ENCODE data around the gene STMN1.

The STMN1 gene

DNA sequence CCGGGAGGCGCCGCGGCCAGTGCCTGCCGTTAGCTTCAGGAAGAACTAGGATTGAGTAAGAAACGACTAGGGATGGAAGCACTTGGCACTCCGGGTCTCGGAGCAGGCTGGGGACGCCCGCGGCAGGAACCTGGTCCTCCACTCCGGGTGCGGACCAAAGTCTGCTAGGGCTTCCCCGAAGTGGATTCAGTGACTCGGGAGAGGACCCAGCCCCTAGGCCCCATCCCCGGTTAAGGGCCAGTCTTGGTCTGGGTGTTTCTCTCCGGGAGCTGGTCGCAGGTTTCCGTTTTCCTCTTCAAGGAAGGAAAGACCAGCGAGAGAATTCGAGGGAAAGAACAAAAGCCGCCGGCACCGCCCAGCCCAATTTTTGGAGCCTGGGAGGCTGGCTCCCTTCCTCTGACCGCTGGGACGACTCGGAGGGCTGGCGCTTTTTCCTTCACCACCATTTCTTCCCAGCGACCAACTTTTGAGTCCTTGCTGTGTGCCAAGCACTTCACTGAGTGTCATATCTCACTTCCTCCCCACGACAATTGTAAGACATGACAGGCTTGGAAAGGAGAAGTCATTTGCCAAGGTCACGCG, 16.8 kb upstream of the STMN1 start:
- Histone ChIP-seq H3K79me2 (ENCODE audit: control insufficient read depth, low read length) (no peaks in the 10 kb centered on the region), H4K20me1 (ENCODE audit: control insufficient read depth, insufficient read depth, low read depth, low read length) (no peaks in the 10 kb centered on the region), H3K4me1 (ENCODE audit: control insufficient read depth, low read length) (peaks cover 14% of the 10 kb centered on the region; the same call in 1 of the 2 replicates), H3K9me3 (ENCODE audit: control insufficient read depth, insufficient read depth, low read length) (no peaks in the 10 kb centered on the region), H3K4me2 (ENCODE audit: low read length) (peak overlapping the region; percentile 56), H3K9me2 (replicated peaks; ENCODE audit: control insufficient read depth, low read length) (no peaks in the 10 kb centered on the region), H3K27me3 (ENCODE audit: control insufficient read depth, low read length) (peaks cover 38% of the 10 kb centered on the region), H3K4me3 (ENCODE audit: low read length) (peak overlapping the region; percentile 32; the same call in 1 of the 2 replicates), H3F3A (ENCODE audit: control insufficient read depth, insufficient read depth) (no peaks in the 10 kb centered on the region), H3K27ac (ENCODE audit: low read depth, low read length) (no peak overlapping the region), H3K36me3 (ENCODE audit: control insufficient read depth, low read length) (no peaks in the 10 kb centered on the region)
- TF ChIP-seq, protein P1, sequence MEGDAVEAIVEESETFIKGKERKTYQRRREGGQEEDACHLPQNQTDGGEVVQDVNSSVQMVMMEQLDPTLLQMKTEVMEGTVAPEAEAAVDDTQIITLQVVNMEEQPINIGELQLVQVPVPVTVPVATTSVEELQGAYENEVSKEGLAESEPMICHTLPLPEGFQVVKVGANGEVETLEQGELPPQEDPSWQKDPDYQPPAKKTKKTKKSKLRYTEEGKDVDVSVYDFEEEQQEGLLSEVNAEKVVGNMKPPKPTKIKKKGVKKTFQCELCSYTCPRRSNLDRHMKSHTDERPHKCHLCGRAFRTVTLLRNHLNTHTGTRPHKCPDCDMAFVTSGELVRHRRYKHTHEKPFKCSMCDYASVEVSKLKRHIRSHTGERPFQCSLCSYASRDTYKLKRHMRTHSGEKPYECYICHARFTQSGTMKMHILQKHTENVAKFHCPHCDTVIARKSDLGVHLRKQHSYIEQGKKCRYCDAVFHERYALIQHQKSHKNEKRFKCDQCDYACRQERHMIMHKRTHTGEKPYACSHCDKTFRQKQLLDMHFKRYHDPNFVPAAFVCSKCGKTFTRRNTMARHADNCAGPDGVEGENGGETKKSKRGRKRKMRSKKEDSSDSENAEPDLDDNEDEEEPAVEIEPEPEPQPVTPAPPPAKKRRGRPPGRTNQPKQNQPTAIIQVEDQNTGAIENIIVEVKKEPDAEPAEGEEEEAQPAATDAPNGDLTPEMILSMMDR (IDR thresholded peaks at IDR 0.05; ENCODE audit: low read depth, low read length, poor library complexity, severe bottlenecking) = no peak
- TF ChIP-seq EZH2phosphoT487 (IDR thresholded peaks at IDR 0.05; ENCODE audit: borderline replicate concordance, low read length) = peak; percentile 80; the same call in 1 of the 2 replicates

DNA sequence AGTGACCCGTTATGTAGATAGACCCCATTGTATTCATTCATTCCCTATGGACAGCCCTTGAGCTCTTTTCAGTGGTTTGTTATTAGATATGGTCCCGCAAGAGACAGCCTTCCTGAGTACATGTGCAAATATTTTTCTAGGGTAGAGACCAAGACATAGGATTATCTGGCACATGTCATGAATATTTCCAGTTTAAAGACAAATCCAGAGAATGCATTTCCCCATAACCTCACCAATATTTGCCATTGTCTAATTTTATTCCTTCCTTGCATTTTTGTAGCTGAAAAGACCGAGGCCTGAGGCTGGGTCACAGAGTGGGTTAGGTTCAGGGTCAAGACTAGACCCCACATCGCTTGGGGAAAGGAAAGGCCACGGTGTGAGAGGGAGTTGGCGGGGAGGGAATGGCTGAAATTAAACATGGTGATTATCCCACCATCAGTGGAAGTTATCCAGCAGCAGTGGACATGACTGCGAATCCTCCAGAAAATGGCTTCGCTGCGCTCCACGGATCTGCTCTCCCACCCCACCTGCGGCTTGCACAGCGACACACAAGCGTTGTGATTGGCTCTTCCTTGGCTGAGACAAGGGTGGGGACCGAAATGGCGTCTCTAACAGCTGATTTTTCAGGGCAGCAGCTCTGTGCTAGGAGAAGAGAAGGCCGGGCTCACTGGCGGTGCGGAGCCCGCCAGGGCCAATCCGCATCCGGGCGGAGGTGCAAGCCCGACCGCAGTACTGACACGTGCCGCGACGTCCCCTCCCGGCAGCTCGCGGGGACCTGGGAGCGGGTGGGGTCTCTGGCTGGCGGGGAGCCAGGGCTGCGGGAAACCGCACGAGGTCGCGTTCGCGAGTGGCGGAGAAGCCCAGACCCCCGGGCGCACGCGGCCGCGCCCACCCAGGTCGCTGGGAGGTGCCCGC, 16.1 kb upstream of the STMN1 start:
- Histone ChIP-seq H3K27ac (ENCODE audit: low read depth, low read length) (no peak overlapping the region), H3K4me3 (ENCODE audit: low read length) (peak overlapping the region; percentile 32; the same call in 1 of the 2 replicates), H3K36me3 (ENCODE audit: control insufficient read depth, low read length) (no peaks in the 10 kb centered on the region), H3K27me3 (ENCODE audit: control insufficient read depth, low read length) (peaks cover 38% of the 10 kb centered on the region), H4K20me1 (ENCODE audit: control insufficient read depth, insufficient read depth, low read depth, low read length) (no peaks in the 10 kb centered on the region), H3K79me2 (ENCODE audit: control insufficient read depth, low read length) (no peaks in the 10 kb centered on the region), H3K4me2 (ENCODE audit: low read length) (peak overlapping the region; percentile 56), H3K9me3 (ENCODE audit: control insufficient read depth, insufficient read depth, low read length) (no peaks in the 10 kb centered on the region), H3F3A (ENCODE audit: control insufficient read depth, insufficient read depth) (no peaks in the 10 kb centered on the region), H3K9me2 (replicated peaks; ENCODE audit: control insufficient read depth, low read length) (no peaks in the 10 kb centered on the region), H3K4me1 (ENCODE audit: control insufficient read depth, low read length) (peaks cover 16% of the 10 kb centered on the region; the same call in 1 of the 2 replicates)
- TF ChIP-seq, protein P1 (IDR thresholded peaks at IDR 0.05; ENCODE audit: low read depth, low read length, poor library complexity, severe bottlenecking) = no peak
- TF ChIP-seq EZH2phosphoT487 (IDR thresholded peaks at IDR 0.05; ENCODE audit: borderline replicate concordance, low read length) = no peak

GRCh38 chr1:25918615-25919014, 12.4 kb upstream of the STMN1 start:
- Histone ChIP-seq H3K79me2 (ENCODE audit: control insufficient read depth, low read length) (no peaks in the 10 kb centered on the region), H3F3A (ENCODE audit: control insufficient read depth, insufficient read depth) (no peaks in the 10 kb centered on the region), H3K9me3 (ENCODE audit: control insufficient read depth, insufficient read depth, low read length) (no peaks in the 10 kb centered on the region), H3K9me2 (replicated peaks; ENCODE audit: control insufficient read depth, low read length) (no peaks in the 10 kb centered on the region), H3K27ac (ENCODE audit: low read depth, low read length) (no peak overlapping the region), H3K36me3 (ENCODE audit: control insufficient read depth, low read length) (no peaks in the 10 kb centered on the region), H3K4me1 (ENCODE audit: control insufficient read depth, low read length) (peaks cover 30% of the 10 kb centered on the region), H3K4me3 (ENCODE audit: low read length) (no peak overlapping the region), H3K4me2 (ENCODE audit: low read length) (no peak overlapping the region), H4K20me1 (ENCODE audit: control insufficient read depth, insufficient read depth, low read depth, low read length) (no peaks in the 10 kb centered on the region), H3K27me3 (ENCODE audit: control insufficient read depth, low read length) (peaks cover 22% of the 10 kb centered on the region)
- TF ChIP-seq, protein P1 (IDR thresholded peaks at IDR 0.05; ENCODE audit: low read depth, low read length, poor library complexity, severe bottlenecking) = no peak
- TF ChIP-seq EZH2phosphoT487 (IDR thresholded peaks at IDR 0.05; ENCODE audit: borderline replicate concordance, low read length) = no peak
